Measurements from ENCODE around the gene PANX2. TPM values are rescaled to one million over a fixed set of nuclear protein-coding genes. Genes with fewer than 3 reads are reported as not detected.

The PANX2 gene, protein sequence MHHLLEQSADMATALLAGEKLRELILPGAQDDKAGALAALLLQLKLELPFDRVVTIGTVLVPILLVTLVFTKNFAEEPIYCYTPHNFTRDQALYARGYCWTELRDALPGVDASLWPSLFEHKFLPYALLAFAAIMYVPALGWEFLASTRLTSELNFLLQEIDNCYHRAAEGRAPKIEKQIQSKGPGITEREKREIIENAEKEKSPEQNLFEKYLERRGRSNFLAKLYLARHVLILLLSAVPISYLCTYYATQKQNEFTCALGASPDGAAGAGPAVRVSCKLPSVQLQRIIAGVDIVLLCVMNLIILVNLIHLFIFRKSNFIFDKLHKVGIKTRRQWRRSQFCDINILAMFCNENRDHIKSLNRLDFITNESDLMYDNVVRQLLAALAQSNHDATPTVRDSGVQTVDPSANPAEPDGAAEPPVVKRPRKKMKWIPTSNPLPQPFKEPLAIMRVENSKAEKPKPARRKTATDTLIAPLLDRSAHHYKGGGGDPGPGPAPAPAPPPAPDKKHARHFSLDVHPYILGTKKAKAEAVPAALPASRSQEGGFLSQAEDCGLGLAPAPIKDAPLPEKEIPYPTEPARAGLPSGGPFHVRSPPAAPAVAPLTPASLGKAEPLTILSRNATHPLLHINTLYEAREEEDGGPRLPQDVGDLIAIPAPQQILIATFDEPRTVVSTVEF
- 0.11 and 0.26 TPM in 2 replicates for total RNA-seq

DNA sequence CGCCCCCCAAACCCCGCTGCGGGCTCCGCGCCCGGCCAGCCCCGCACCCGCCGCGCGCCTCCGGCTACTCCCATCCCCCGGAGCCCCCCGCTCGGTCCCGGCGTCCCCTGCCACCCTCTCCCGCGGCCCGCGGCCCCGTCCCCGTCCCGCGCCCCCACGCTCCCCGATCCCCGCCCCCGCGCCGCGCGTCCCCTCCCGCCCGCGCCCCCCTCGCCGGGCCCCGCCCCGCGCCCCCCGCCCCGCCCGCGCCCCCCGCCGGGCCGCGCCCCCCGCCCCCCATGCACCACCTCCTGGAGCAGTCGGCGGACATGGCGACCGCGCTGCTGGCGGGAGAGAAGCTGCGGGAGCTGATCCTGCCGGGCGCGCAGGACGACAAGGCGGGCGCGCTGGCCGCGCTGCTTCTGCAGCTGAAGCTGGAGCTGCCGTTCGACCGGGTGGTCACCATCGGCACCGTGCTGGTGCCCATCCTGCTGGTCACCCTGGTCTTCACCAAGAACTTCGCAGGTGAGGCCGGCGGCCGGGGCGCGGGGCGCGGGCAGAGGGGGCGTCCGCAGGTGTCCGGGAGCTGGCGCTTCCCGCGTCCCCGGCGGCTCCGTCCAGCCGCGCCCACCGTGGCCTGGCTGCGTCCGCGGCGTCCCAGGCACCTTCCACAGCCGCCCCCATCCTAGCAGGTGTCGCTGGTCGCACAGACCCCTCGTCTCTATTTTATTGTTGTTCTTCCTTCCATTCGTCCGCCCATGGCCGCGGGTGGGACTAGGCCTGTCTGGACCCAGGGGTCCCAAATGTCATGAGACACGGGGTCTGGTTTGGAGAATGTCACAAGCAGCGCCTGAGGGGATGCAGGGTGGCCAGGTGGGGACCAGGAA is at the start of gene PANX2:
Gene PANX2 (plus strand): TSS at position 279 of the 866 bp plus-strand sequence. CDS start 0 bp downstream, at position 279.

GRCh38 chr22:50185375-50186087 is 15.0 kb downstream of the PANX2 start, which contains the start of gene TRABD:
Gene TRABD (plus strand): TSS chr22:50185913. CDS start chr22:50193061, 7,148 bp downstream.

GRCh38 chr22:50200461-50201190 is 30.1 kb downstream of the PANX2 start, which contains the start of gene SELENOO:
Gene SELENOO (plus strand): TSS chr22:50201011. CDS start chr22:50201037, 26 bp downstream.

Other genes with a start within 250 kb of the PANX2 start
- 15.8 and 18.7 TPM in 2 replicates for gene PIM3, start 210.0 kb upstream of the PANX2 start, total RNA-seq
- not detected in 2 replicates for gene IL17REL, start 158.0 kb upstream of the PANX2 start, total RNA-seq
- not detected in 2 replicates for gene TTLL8, start 112.4 kb upstream of the PANX2 start, total RNA-seq
- not detected in 2 replicates for gene MLC1, start 85.3 kb upstream of the PANX2 start, total RNA-seq
- gene MOV10L1, start 80.7 kb upstream of the PANX2 start, total RNA-seq = under 0.01 and 0.43 TPM in 2 replicates
- gene TRABD, start 15.2 kb downstream of the PANX2 start, total RNA-seq = 11.2 and 13.5 TPM in 2 replicates
- gene SELENOO, start 30.3 kb downstream of the PANX2 start, total RNA-seq = 9.2 and 10.3 TPM in 2 replicates
- 18.3 and 20.1 TPM in 2 replicates for gene TUBGCP6, start 74.3 kb downstream of the PANX2 start, total RNA-seq
- gene HDAC10, start 80.5 kb downstream of the PANX2 start, total RNA-seq = 12.4 and 13.6 TPM in 2 replicates
- gene MAPK12, start 91.0 kb downstream of the PANX2 start, total RNA-seq = 26.3 and 32.1 TPM in 2 replicates
- gene MAPK11, start 99.6 kb downstream of the PANX2 start, total RNA-seq = 5.2 and 5.3 TPM in 2 replicates
- 179 and 192 TPM in 2 replicates for gene PLXNB2, start 136.9 kb downstream of the PANX2 start, total RNA-seq
- 3.7 and 4.4 TPM in 2 replicates for gene DENND6B, start 156.3 kb downstream of the PANX2 start, total RNA-seq
- 25.7 and 36.8 TPM in 2 replicates for gene PPP6R2, start 172.6 kb downstream of the PANX2 start, total RNA-seq

Data from articular chondrocyte of knee joint (primary cell).